ENCODE measurements around the gene ADAM10.

The ADAM10 gene

GRCh38 chr15:58549785-58550074 lies 199.8 kb downstream of the ADAM10 start:
- H3K4me3 ChIP-seq (ENCODE audit: low read depth, low read length), result no peak overlapping the region
- no peak for TF ChIP-seq CTCF (IDR thresholded peaks at IDR 0.05; ENCODE audit: insufficient read depth, low read depth, low read length, missing control alignments)
- no peak for DNase-seq (ENCODE audit: low read depth)

- no peak for TF ChIP-seq CTCF (IDR thresholded peaks at IDR 0.05; ENCODE audit: insufficient read depth, low read depth, low read length, missing control alignments)
- DNase-seq (ENCODE audit: low read depth), result no peak
- no peak overlapping the region for H3K4me3 ChIP-seq (ENCODE audit: low read depth, low read length)
These were observed 200.3 kb downstream of the ADAM10 start for GRCh38 chr15:58549013-58549784.

GRCh38 chr15:58548308-58549012 lies 201.0 kb downstream of the ADAM10 start:
- no peak overlapping the region for H3K4me3 ChIP-seq (ENCODE audit: low read depth, low read length)

GRCh38 chr15:58547628-58548307 lies 201.7 kb downstream of the ADAM10 start:
- DNase-seq (ENCODE audit: low read depth), result no peak
- no peak overlapping the region for H3K4me3 ChIP-seq (ENCODE audit: low read depth, low read length)
- no peak for TF ChIP-seq CTCF (IDR thresholded peaks at IDR 0.05; ENCODE audit: insufficient read depth, low read depth, low read length, missing control alignments)

More at GRCh38 chr15:58548308-58549012, 201.0 kb downstream of the ADAM10 start:
- DNase-seq (ENCODE audit: low read depth), result no peak
- TF ChIP-seq CTCF (IDR thresholded peaks at IDR 0.05; ENCODE audit: insufficient read depth, low read depth, low read length, missing control alignments), result no peak

GRCh38 chr15:58546635-58547627 lies 202.6 kb downstream of the ADAM10 start:
- H3K4me3 ChIP-seq (ENCODE audit: low read depth, low read length), result no peak overlapping the region
- TF ChIP-seq CTCF (IDR thresholded peaks at IDR 0.05; ENCODE audit: insufficient read depth, low read depth, low read length, missing control alignments), result no peak
- no peak for DNase-seq (ENCODE audit: low read depth)

- no peak for TF ChIP-seq CTCF (IDR thresholded peaks at IDR 0.05; ENCODE audit: insufficient read depth, low read depth, low read length, missing control alignments)
- DNase-seq (ENCODE audit: low read depth), result no peak
These were observed 203.4 kb downstream of the ADAM10 start for GRCh38 chr15:58546066-58546591.

More at GRCh38 chr15:58546066-58546591, 203.4 kb downstream of the ADAM10 start:
- no peak overlapping the region for H3K4me3 ChIP-seq (ENCODE audit: low read depth, low read length)
